Muscle of back (tissue), 11 donors: ENCODE results near the gene COPZ2. TPM values are rescaled to one million over a fixed set of nuclear protein-coding genes. Genes with fewer than 3 reads are reported as not detected.
A peak's percentile ranks its signal among the peaks of the same experiment; 100 is the strongest.
"Not testable (repeated sequence)": the region's sequence is repeated elsewhere in the genome, so short reads cannot be mapped to it uniquely, and the experiment has no call there.

ENCODE experiments used
- DNase-seq, 3 donors: peaks; one replicate each; pipeline versions ENCODE4 v3.0.0 to v3.0.0-alpha.2; 2013
- polyA plus RNA-seq, 10 donors: library from polyadenylated mRNA; unstranded; fragments of 120-200 nt; gene quantifications; one replicate each; pipeline ENCODE4 v1.2.1, GENCODE V29; 2013; ENCODE audit not compliant: insufficient read length in 10 of 10

COPZ2 gene
- polyA plus RNA-seq, 10 donors, result 39.5 to 66.4 (median 45.7) TPM

- DNase-seq, result peak in 2 of 3 donors; percentile 37 to 55
Measured at GRCh38 chr17:48011405-48012150, 26.0 kb downstream of the COPZ2 start.

GRCh38 chr17:48010193-48010592 lies 27.4 kb downstream of the COPZ2 start:
- no peak for DNase-seq

GRCh38 chr17:48006936-48007709 lies 30.5 kb downstream of the COPZ2 start:
- DNase-seq, result no peak

GRCh38 chr17:48004983-48005382 lies 32.6 kb downstream of the COPZ2 start:
- no peak for DNase-seq

- peak in 1 of 3 donors; percentile 24 for DNase-seq
Measured at GRCh38 chr17:48003417-48004151, 34.0 kb downstream of the COPZ2 start.

GRCh38 chr17:48002916-48003416 lies 34.6 kb downstream of the COPZ2 start:
- no peak for DNase-seq

- DNase-seq, result peak in 2 of 3 donors; percentile 67 to 70
Measured at GRCh38 chr17:48002266-48002915, 35.2 kb downstream of the COPZ2 start.

GRCh38 chr17:48001657-48002056 lies 35.9 kb downstream of the COPZ2 start:
- DNase-seq, result not testable (repeated sequence)

- no peak for DNase-seq
Measured at GRCh38 chr17:48001197-48001596, 36.4 kb downstream of the COPZ2 start.

GRCh38 chr17:47999582-47999981 lies 38.0 kb downstream of the COPZ2 start:
- no peak for DNase-seq

GRCh38 chr17:47998044-47998443 lies 39.6 kb downstream of the COPZ2 start:
- no peak for DNase-seq

- no peak for DNase-seq
Measured at GRCh38 chr17:47997586-47997985, 40.0 kb downstream of the COPZ2 start.

- no peak for DNase-seq
Measured at GRCh38 chr17:47996201-47996600, 41.4 kb downstream of the COPZ2 start.

- no peak for DNase-seq
Measured at GRCh38 chr17:47995241-47995935, 42.2 kb downstream of the COPZ2 start.

- DNase-seq, result no peak
Measured at GRCh38 chr17:47994724-47995123, 42.9 kb downstream of the COPZ2 start.

- no peak for DNase-seq
Measured at GRCh38 chr17:47993964-47994363, 43.6 kb downstream of the COPZ2 start.

GRCh38 chr17:47993031-47993564 lies 44.5 kb downstream of the COPZ2 start:
- no peak for DNase-seq

GRCh38 chr17:47992216-47992615 lies 45.4 kb downstream of the COPZ2 start:
- no peak for DNase-seq

- peak in 1 of 3 donors; percentile 26 for DNase-seq
Measured at GRCh38 chr17:47990962-47991731, 46.5 kb downstream of the COPZ2 start.

- no peak for DNase-seq
Measured at GRCh38 chr17:47989700-47990099, 47.9 kb downstream of the COPZ2 start.
